PC-9 (cell line): Measurements from ENCODE around the gene FGF12. TPM values are rescaled to one million over a fixed set of nuclear protein-coding genes. Genes with fewer than 3 reads are reported as not detected.

Source experiments
- BruUV-seq: library from RNA; stranded (reverse); fragments of 400-500 nt; replicated peaks from 2 replicates; lab custom pipeline; 2021; lab: Mats Ljungman, UMichigan
- CTCF ChIA-PET: fragments of 300-600 bp; sonication (Branson Sonifier 250); formaldehyde crosslinking; loops from one replicate; lab custom pipeline; 2022; ENCODE audit warnings: antibody characterized with exemption; lab: Charles Lee
- POLR2A ChIA-PET: fragments of 300-600 bp; sonication (Branson Sonifier 250); formaldehyde crosslinking; loops from one replicate; lab custom pipeline; 2022; ENCODE audit warnings: antibody characterized with exemption; ENCODE audit not compliant: unreplicated experiment; lab: Charles Lee
- DNase-seq, 2 experiments: peaks; one replicate each; pipeline versions ENCODE4 v3.0.0 to v3.0.0-alpha.2; 2015 to 2022; ENCODE audit warnings: mixed read lengths in 1 of 2
- H2AFZ ChIP-seq: fragments of 200-600 bp; sonication (generic); 2 replicates; pipeline ENCODE4 v1.8.1; 2017; ENCODE audit warnings: antibody characterized with exemption
- H3F3A ChIP-seq: fragments of 200-600 bp; sonication (generic); 2 replicates; pipeline ENCODE4 v1.8.1; 2017; ENCODE audit warnings: antibody characterized with exemption, mild to moderate bottlenecking, low read depth; ENCODE audit not compliant: insufficient read depth
- H3K27ac ChIP-seq: fragments of 200-600 bp; sonication (generic); 2 replicates; pipeline ENCODE4 v1.6.1; 2016; ENCODE audit warnings: mixed run types
- H3K27me3 ChIP-seq: fragments of 200-600 bp; sonication (generic); 2 replicates; pipeline ENCODE4 v1.6.1; 2016; ENCODE audit warnings: low read depth, mixed run types; ENCODE audit not compliant: insufficient read depth
- H3K36me3 ChIP-seq: fragments of 200-600 bp; sonication (generic); 2 replicates; pipeline ENCODE4 v1.6.1; 2016; ENCODE audit warnings: low read depth, mixed run types
- H3K4me1 ChIP-seq: fragments of 200-600 bp; sonication (generic); replicated peaks from 2 replicates; pipeline ENCODE4 v1.6.1; 2016; ENCODE audit warnings: mixed run types; ENCODE audit not compliant: insufficient read depth
- H3K4me2 ChIP-seq: fragments of 200-600 bp; sonication (generic); 2 replicates; pipeline ENCODE4 v1.6.1; 2017; ENCODE audit warnings: mixed run types
- H3K4me3 ChIP-seq: fragments of 200-600 bp; sonication (generic); 2 replicates; pipeline ENCODE4 v1.6.1; 2016; ENCODE audit warnings: mixed run types
- H3K79me2 ChIP-seq: fragments of 200-600 bp; sonication (generic); 2 replicates; pipeline ENCODE4 v1.6.1; 2017; ENCODE audit warnings: low read depth, mixed run types
- H3K9me2 ChIP-seq: fragments of 200-600 bp; sonication (generic); 2 replicates; pipeline ENCODE4 v1.8.1; 2017; ENCODE audit warnings: mild to moderate bottlenecking; ENCODE audit not compliant: insufficient read depth
- H3K9me3 ChIP-seq: fragments of 200-600 bp; sonication (generic); 2 replicates; pipeline ENCODE4 v1.8.1; 2016; ENCODE audit warnings: low read depth; ENCODE audit not compliant: insufficient read depth
- H4K20me1 ChIP-seq: fragments of 200-600 bp; sonication (generic); 2 replicates; pipeline ENCODE4 v1.8.1; 2017; ENCODE audit not compliant: insufficient read depth
- CTCF ChIP-seq: fragments of 200-600 bp; sonication (generic); conservative IDR thresholded peaks from 2 replicates; pipeline ENCODE4 v1.6.1; 2017; ENCODE audit warnings: mixed run types, antibody characterized with exemption, mild to moderate bottlenecking, moderate library complexity
- EZH2 ChIP-seq: fragments of 200-600 bp; sonication (generic); IDR thresholded peaks from 2 replicates; pipeline ENCODE4 v1.8.0; 2017; ENCODE audit warnings: antibody characterized with exemption, low read depth
- intact Hi-C: fragments of 100-400 bp; cut with micrococcal nuclease; formaldehyde crosslinking; loops from one replicate; pipeline ENCODE4 v1.10.0; 2022; ENCODE audit not compliant: unreplicated experiment
- total RNA-seq: library from RNA; stranded (reverse); gene quantifications from 2 replicates; pipeline ENCODE4 v1.2.3, GENCODE V29; 2021

Gene FGF12
- total RNA-seq, 1 experiment from 2014 or later = 10.9 TPM

GRCh38 chr3:192216067-192216466 is 511.3 kb downstream of the FGF12 start:
- Histone ChIP-seq H3K4me3 (no peak overlapping the region), H3K79me2 (no peaks in the 10 kb centered on the region), H3F3A (no peaks in the 10 kb centered on the region), H4K20me1 (no peaks in the 10 kb centered on the region), H3K27me3 (no peaks in the 10 kb centered on the region), H3K9me2 (no peaks in the 10 kb centered on the region), H3K27ac (no peak overlapping the region), H3K4me1 (no peaks in the 10 kb centered on the region), H3K36me3 (no peaks in the 10 kb centered on the region), H2AFZ (no peak overlapping the region), H3K4me2 (no peak overlapping the region), H3K9me3 (no peaks in the 10 kb centered on the region)
- no peak for DNase-seq
- no peak for TF ChIP-seq EZH2
- TF ChIP-seq CTCF = no peak
- POLR2A ChIA-PET = no interaction called here
- intact Hi-C loops = no loop called here
- BruUV-seq = no TSS peak
- CTCF ChIA-PET = no interaction called here

DNA sequence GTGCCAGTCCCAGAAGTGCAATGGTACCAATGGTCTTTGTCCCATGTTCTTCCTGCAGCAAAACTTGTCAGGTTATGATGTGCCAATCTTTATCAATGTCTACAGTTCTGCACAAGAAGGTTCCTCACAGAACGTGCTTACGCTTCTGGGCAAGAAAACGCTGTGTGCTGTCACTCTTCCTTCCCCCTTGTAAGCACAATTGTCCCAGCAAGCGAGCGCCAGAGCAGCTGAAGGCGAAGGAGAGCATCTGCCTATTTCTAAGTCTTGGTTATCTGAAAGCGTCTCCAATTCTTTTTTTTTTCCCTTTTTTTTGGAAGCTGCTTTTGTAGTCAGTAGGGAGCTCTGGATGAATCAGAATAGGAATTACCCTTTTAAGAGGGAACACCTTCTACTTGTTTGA is 514.4 kb downstream of the FGF12 start:
- ChIA-PET CTCF (no interaction called here), POLR2A (no interaction called here)
- no peak overlapping the region for H3K4me3 ChIP-seq
- no peaks in the 10 kb centered on the region for H3K27me3 ChIP-seq
- no TSS peak for BruUV-seq
- no peaks in the 10 kb centered on the region for H3K79me2 ChIP-seq
- DNase-seq = no peak
- no peaks in the 10 kb centered on the region for H3K4me1 ChIP-seq
- no peak overlapping the region for H3K27ac ChIP-seq
- TF ChIP-seq EZH2 = no peak
- no peaks in the 10 kb centered on the region for H3K9me2 ChIP-seq
- H2AFZ ChIP-seq = no peak overlapping the region
- H3K9me3 ChIP-seq = no peaks in the 10 kb centered on the region
- H3F3A ChIP-seq = no peaks in the 10 kb centered on the region
- H4K20me1 ChIP-seq = no peaks in the 10 kb centered on the region
- H3K4me2 ChIP-seq = no peak overlapping the region
- H3K36me3 ChIP-seq = no peaks in the 10 kb centered on the region
- intact Hi-C loops = no loop called here

DNA sequence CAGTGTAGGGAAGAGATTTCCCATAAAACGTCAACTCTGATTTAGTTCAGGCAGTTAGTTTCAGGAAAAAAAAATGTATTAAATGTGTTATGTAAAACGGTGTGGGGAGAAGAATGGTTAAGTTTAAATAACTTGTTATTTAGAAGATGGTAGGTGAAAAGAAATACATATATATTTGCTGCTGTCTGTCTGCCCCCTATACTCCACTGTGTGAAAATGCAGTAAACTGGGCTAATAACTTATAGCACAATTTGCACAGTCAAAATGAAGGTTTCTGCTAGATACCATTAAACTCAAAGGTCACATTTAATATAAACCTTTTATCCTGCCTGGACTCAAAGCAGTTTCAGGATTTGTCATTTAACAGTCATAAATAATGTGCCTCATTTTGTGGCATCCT is 515.0 kb downstream of the FGF12 start:
- H2AFZ ChIP-seq = no peak overlapping the region
- no peaks in the 10 kb centered on the region for H3K4me1 ChIP-seq
- TF ChIP-seq CTCF (peak; percentile 53; the same call in 1 of the 2 replicates), EZH2 (no peak)
- DNase-seq = no peak
- CTCF ChIA-PET = no interaction called here
- no peaks in the 10 kb centered on the region for H3K79me2 ChIP-seq
- no peak overlapping the region for H3K4me3 ChIP-seq
- no peak overlapping the region for H3K27ac ChIP-seq
- no peaks in the 10 kb centered on the region for H3K27me3 ChIP-seq
- no peaks in the 10 kb centered on the region for H3K36me3 ChIP-seq
- H3K9me2 ChIP-seq = no peaks in the 10 kb centered on the region
- H3F3A ChIP-seq = no peaks in the 10 kb centered on the region
- H3K4me2 ChIP-seq = no peak overlapping the region
- intact Hi-C loops = no loop called here
- H4K20me1 ChIP-seq = no peaks in the 10 kb centered on the region
- H3K9me3 ChIP-seq = no peaks in the 10 kb centered on the region
- POLR2A ChIA-PET = interaction anchor here (0.5 to 0.6 kb wide), 2 partner anchors 15 to 1362 kb away, joined by 3 read pairs; no protein-coding TSS in a partner anchor
- BruUV-seq = no TSS peak

DNA sequence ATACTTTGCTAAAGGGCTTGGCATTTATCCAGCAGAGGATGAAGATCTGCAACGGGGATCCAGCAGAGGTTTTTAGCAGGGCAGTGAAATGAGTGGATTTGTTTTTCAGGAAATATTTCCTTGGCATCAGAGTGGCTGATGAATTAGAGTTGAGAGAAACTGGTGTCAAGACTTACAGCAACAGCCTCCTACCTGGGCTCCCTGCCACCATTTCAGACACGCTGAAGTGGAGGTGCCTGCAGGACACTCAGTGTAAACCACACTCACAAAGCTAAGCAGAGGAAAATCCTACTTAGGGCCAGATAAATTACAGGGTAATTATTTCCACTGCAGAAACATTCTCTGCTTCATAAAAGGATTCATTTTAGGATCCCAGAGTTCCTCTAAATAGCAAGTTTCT is 519.7 kb downstream of the FGF12 start:
- Histone ChIP-seq H3K79me2 (no peaks in the 10 kb centered on the region), H2AFZ (no peak overlapping the region), H3K4me3 (no peak overlapping the region), H3K27me3 (no peaks in the 10 kb centered on the region), H3K36me3 (no peaks in the 10 kb centered on the region), H3K27ac (no peak overlapping the region), H3K9me3 (no peaks in the 10 kb centered on the region), H3K4me2 (no peak overlapping the region), H3K9me2 (no peaks in the 10 kb centered on the region), H3K4me1 (no peaks in the 10 kb centered on the region), H3F3A (no peaks in the 10 kb centered on the region), H4K20me1 (no peaks in the 10 kb centered on the region)
- no TSS peak for BruUV-seq
- TF ChIP-seq CTCF (no peak), EZH2 (no peak)
- DNase-seq = no peak
- ChIA-PET POLR2A (no interaction called here), CTCF (interaction anchor here (0.6 kb wide), 1 partner anchor 777 kb away, joined by 12 read pairs; no protein-coding TSS in a partner anchor)
- intact Hi-C loops = no loop called here
